ENCODE data around the gene RAP1A.

GRCh38 chr1:111745675-111746613, 126.4 kb downstream of the RAP1A start:
- no peak for TF ChIP-seq POLR2AphosphoS5 (IDR thresholded peaks at IDR 0.05)
- TF ChIP-seq CTCF (IDR thresholded peaks at IDR 0.05 in 8 of 11, conservative IDR thresholded peaks at IDR 0.05 in 3 of 11), result no peak
- TF ChIP-seq POLR2A (IDR thresholded peaks at IDR 0.05), result no peak

All from spleen (tissue), 7 donors.